ENCODE measurements around the gene SLC1A2. TPM values are rescaled to one million over a fixed set of nuclear protein-coding genes. Genes with fewer than 3 reads are reported as not detected.

SLC1A2 gene
- total RNA-seq, 1 experiment from 2014 or later = 0.25 TPM

DNA sequence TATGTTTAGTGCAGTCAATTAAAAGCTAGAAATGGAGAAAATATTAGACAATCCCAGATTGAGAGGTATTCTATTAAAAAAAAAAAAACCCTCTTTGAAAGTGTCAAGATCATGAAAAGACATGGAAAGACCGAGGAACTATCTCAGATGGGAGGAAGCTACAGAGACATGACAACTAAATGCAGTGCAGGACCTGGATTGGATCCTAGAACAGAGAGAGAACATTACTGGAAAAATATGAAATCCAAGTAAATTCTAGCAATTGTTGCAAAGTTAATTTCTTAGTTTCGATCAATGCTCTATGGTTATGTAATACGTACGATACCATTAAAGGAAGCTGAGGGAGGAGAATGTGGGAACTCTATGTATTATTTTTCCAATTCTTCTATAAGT is 43.2 kb downstream of the SLC1A2 start:
- Histone ChIP-seq H3K4me3 (replicated peaks in 1 of 2; ENCODE audit: low read depth in 1 of 2, low read length in 2 of 2) (no peak overlapping the region), H3K9ac (ENCODE audit: low read length) (no peak overlapping the region), H3K9me2 (ENCODE audit: insufficient read depth) (no peaks in the 10 kb centered on the region), H3K27me3 (ENCODE audit: insufficient read depth, low read length) (no peaks in the 10 kb centered on the region), H2AFZ (ENCODE audit: low read depth, low read length, poor library complexity, severe bottlenecking) (no peak overlapping the region), H3K79me2 (ENCODE audit: insufficient read depth, low read length) (no peaks in the 10 kb centered on the region), H3K27ac (ENCODE audit: low read depth, low read length) (no peak overlapping the region), H4K20me1 (ENCODE audit: insufficient read depth) (no peaks in the 10 kb centered on the region), H3K36me3 (ENCODE audit: control insufficient read depth in 1 of 2, insufficient read depth in 2 of 2, low read length in 2 of 2) (no peaks in the 10 kb centered on the region), H3K4me2 (ENCODE audit: low read length) (no peak overlapping the region), H3K9me3 (ENCODE audit: control insufficient read depth in 1 of 2, insufficient read depth in 1 of 2, low read depth in 1 of 2, low read length in 2 of 2) (no peaks in the 10 kb centered on the region), H3K4me1 (ENCODE audit: control insufficient read depth in 1 of 2, insufficient read depth in 2 of 2, low read length in 2 of 2) (peaks cover 8 to 18% of the 10 kb centered on the region in 2 experiments; a peak in 3 of 4 replicates)
- DNase-seq (ENCODE audit: low read depth, low spot score) = no peak
- BruUV-seq (replicated peaks) = no TSS peak
- TF ChIP-seq ATF3 (IDR thresholded peaks at IDR 0.05) (no peak), SRF (IDR thresholded peaks at IDR 0.05; ENCODE audit: low read depth) (no peak), EGR1 (IDR thresholded peaks at IDR 0.05; ENCODE audit: low read depth) (no peak), ZNF274 (IDR thresholded peaks at IDR 0.05; ENCODE audit: low read depth, low read length) (no peak), TCF7L2 (IDR thresholded peaks at IDR 0.05; ENCODE audit: borderline replicate concordance, extremely low read depth, insufficient read depth, insufficient read length) (no peak), ZFX (IDR thresholded peaks at IDR 0.05) (no peak), SP1 (IDR thresholded peaks at IDR 0.05; ENCODE audit: low read depth) (no peak), CTCF (IDR thresholded peaks at IDR 0.05 in 2 of 3, conservative IDR thresholded peaks at IDR 0.05 in 1 of 3; ENCODE audit: borderline replicate concordance in 1 of 3, insufficient read depth in 1 of 3, low read depth in 2 of 3, low read length in 2 of 3) (no peak)
- TF ChIP-seq, protein P1, sequence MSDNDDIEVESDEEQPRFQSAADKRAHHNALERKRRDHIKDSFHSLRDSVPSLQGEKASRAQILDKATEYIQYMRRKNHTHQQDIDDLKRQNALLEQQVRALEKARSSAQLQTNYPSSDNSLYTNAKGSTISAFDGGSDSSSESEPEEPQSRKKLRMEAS (IDR thresholded peaks at IDR 0.05) = no peak
- ChIA-PET POLR2A (no interaction called here), RAD21 (ENCODE audit: low non-redundant PET in 1 of 2, low total read pairs in 2 of 2, uncharacterized antibody in 2 of 2, unreplicated experiment in 2 of 2) (no interaction called here), CTCF (no interaction called here)
- intact Hi-C loops (cut with micrococcal nuclease) = no loop called here
- ATAC-seq = no peak

Measured in HCT116 (cell line).